Measurements from ENCODE around the gene TNIK. TPM values are rescaled to one million over a fixed set of nuclear protein-coding genes. Genes with fewer than 3 reads are reported as not detected.

The TNIK gene
- total and polyA plus RNA-seq, 2 experiments from 2014 or later: 14.6 to 34.3 TPM

DNA sequence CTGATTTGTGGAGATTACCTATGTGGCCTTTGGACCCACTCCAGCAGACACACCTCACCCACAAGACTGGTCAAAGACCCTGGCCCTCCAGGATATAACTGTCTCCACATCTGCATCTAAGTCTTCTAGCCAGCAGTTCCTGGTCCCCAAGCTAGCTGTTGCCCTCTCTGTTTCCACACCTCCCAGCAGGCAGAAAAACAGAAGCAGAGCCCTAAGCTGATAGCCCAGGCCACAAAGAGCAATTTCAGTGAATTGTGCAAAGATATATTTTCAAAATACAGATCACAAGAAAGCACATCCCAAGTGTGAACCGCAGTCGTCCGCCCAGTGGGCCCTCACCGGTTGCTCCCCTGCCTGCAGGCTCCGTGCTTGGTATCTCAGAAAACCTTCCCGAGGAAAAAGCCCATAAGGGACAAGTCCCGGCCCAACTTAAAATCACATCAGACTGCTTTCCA lies 2.6 kb downstream of the TNIK start:
- TF ChIP-seq, protein P1, sequence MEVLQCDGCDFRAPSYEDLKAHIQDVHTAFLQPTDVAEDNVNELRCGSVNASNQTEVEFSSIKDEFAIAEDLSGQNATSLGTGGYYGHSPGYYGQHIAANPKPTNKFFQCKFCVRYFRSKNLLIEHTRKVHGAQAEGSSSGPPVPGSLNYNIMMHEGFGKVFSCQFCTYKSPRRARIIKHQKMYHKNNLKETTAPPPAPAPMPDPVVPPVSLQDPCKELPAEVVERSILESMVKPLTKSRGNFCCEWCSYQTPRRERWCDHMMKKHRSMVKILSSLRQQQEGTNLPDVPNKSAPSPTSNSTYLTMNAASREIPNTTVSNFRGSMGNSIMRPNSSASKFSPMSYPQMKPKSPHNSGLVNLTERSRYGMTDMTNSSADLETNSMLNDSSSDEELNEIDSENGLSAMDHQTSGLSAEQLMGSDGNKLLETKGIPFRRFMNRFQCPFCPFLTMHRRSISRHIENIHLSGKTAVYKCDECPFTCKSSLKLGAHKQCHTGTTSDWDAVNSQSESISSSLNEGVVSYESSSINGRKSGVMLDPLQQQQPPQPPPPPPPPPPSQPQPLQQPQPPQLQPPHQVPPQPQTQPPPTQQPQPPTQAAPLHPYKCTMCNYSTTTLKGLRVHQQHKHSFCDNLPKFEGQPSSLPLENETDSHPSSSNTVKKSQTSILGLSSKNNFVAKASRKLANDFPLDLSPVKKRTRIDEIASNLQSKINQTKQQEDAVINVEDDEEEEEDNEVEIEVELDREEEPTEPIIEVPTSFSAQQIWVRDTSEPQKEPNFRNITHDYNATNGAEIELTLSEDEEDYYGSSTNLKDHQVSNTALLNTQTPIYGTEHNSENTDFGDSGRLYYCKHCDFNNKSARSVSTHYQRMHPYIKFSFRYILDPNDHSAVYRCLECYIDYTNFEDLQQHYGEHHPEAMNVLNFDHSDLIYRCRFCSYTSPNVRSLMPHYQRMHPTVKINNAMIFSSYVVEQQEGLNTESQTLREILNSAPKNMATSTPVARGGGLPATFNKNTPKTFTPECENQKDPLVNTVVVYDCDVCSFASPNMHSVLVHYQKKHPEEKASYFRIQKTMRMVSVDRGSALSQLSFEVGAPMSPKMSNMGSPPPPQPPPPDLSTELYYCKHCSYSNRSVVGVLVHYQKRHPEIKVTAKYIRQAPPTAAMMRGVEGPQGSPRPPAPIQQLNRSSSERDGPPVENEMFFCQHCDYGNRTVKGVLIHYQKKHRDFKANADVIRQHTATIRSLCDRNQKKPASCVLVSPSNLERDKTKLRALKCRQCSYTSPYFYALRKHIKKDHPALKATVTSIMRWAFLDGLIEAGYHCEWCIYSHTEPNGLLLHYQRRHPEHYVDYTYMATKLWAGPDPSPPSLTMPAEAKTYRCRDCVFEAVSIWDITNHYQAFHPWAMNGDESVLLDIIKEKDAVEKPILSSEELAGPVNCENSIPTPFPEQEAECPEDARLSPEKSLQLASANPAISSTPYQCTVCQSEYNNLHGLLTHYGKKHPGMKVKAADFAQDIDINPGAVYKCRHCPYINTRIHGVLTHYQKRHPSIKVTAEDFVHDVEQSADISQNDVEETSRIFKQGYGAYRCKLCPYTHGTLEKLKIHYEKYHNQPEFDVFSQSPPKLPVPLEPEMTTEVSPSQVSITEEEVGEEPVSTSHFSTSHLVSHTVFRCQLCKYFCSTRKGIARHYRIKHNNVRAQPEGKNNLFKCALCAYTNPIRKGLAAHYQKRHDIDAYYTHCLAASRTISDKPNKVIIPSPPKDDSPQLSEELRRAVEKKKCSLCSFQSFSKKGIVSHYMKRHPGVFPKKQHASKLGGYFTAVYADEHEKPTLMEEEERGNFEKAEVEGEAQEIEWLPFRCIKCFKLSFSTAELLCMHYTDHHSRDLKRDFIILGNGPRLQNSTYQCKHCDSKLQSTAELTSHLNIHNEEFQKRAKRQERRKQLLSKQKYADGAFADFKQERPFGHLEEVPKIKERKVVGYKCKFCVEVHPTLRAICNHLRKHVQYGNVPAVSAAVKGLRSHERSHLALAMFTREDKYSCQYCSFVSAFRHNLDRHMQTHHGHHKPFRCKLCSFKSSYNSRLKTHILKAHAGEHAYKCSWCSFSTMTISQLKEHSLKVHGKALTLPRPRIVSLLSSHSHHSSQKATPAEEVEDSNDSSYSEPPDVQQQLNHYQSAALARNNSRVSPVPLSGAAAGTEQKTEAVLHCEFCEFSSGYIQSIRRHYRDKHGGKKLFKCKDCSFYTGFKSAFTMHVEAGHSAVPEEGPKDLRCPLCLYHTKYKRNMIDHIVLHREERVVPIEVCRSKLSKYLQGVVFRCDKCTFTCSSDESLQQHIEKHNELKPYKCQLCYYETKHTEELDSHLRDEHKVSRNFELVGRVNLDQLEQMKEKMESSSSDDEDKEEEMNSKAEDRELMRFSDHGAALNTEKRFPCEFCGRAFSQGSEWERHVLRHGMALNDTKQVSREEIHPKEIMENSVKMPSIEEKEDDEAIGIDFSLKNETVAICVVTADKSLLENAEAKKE (CRISPR knock-in tag; IDR thresholded peaks at IDR 0.05): no peak
- no peak for TF ChIP-seq POLR2AphosphoS5 (IDR thresholded peaks at IDR 0.05; ENCODE audit: low read depth)
- TF ChIP-seq, protein P2, sequence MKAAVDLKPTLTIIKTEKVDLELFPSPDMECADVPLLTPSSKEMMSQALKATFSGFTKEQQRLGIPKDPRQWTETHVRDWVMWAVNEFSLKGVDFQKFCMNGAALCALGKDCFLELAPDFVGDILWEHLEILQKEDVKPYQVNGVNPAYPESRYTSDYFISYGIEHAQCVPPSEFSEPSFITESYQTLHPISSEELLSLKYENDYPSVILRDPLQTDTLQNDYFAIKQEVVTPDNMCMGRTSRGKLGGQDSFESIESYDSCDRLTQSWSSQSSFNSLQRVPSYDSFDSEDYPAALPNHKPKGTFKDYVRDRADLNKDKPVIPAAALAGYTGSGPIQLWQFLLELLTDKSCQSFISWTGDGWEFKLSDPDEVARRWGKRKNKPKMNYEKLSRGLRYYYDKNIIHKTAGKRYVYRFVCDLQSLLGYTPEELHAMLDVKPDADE (IDR thresholded peaks at IDR 0.05): no peak
- no peak for TF ChIP-seq STAT1 (IDR thresholded peaks at IDR 0.05; ENCODE audit: unreplicated experiment)
- no peak for TF ChIP-seq ZNF331 (CRISPR knock-in tag; IDR thresholded peaks at IDR 0.05; ENCODE audit: low read depth)
- no peak for TF ChIP-seq EZH2phosphoT487 (IDR thresholded peaks at IDR 0.05; ENCODE audit: unreplicated experiment)
- TF ChIP-seq CREB1 (CRISPR knock-in tag; IDR thresholded peaks at IDR 0.05; ENCODE audit: low read depth): no peak
- no peak for TF ChIP-seq JUNB (IDR thresholded peaks at IDR 0.05; ENCODE audit: unreplicated experiment)
- TF ChIP-seq EZH2 (IDR thresholded peaks at IDR 0.05; ENCODE audit: low read depth, unreplicated experiment): no peak
- TF ChIP-seq, protein P3, sequence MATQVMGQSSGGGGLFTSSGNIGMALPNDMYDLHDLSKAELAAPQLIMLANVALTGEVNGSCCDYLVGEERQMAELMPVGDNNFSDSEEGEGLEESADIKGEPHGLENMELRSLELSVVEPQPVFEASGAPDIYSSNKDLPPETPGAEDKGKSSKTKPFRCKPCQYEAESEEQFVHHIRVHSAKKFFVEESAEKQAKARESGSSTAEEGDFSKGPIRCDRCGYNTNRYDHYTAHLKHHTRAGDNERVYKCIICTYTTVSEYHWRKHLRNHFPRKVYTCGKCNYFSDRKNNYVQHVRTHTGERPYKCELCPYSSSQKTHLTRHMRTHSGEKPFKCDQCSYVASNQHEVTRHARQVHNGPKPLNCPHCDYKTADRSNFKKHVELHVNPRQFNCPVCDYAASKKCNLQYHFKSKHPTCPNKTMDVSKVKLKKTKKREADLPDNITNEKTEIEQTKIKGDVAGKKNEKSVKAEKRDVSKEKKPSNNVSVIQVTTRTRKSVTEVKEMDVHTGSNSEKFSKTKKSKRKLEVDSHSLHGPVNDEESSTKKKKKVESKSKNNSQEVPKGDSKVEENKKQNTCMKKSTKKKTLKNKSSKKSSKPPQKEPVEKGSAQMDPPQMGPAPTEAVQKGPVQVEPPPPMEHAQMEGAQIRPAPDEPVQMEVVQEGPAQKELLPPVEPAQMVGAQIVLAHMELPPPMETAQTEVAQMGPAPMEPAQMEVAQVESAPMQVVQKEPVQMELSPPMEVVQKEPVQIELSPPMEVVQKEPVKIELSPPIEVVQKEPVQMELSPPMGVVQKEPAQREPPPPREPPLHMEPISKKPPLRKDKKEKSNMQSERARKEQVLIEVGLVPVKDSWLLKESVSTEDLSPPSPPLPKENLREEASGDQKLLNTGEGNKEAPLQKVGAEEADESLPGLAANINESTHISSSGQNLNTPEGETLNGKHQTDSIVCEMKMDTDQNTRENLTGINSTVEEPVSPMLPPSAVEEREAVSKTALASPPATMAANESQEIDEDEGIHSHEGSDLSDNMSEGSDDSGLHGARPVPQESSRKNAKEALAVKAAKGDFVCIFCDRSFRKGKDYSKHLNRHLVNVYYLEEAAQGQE (IDR thresholded peaks at IDR 0.05; ENCODE audit: unreplicated experiment): no peak
- TF ChIP-seq NANOG (IDR thresholded peaks at IDR 0.05; ENCODE audit: borderline replicate concordance): no peak
- TF ChIP-seq ZNF114 (CRISPR knock-in tag; IDR thresholded peaks at IDR 0.05): no peak
- TF ChIP-seq, protein P4, sequence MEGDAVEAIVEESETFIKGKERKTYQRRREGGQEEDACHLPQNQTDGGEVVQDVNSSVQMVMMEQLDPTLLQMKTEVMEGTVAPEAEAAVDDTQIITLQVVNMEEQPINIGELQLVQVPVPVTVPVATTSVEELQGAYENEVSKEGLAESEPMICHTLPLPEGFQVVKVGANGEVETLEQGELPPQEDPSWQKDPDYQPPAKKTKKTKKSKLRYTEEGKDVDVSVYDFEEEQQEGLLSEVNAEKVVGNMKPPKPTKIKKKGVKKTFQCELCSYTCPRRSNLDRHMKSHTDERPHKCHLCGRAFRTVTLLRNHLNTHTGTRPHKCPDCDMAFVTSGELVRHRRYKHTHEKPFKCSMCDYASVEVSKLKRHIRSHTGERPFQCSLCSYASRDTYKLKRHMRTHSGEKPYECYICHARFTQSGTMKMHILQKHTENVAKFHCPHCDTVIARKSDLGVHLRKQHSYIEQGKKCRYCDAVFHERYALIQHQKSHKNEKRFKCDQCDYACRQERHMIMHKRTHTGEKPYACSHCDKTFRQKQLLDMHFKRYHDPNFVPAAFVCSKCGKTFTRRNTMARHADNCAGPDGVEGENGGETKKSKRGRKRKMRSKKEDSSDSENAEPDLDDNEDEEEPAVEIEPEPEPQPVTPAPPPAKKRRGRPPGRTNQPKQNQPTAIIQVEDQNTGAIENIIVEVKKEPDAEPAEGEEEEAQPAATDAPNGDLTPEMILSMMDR (conservative IDR thresholded peaks at IDR 0.05; ENCODE audit: low read depth in 2 of 2): no peak
- ATAC-seq: no peak
- Histone ChIP-seq H3F3A (replicated peaks; ENCODE audit: low read depth) (no peaks in the 10 kb centered on the region), H3K27me3 (ENCODE audit: insufficient read depth) (peaks cover 10% of the 10 kb centered on the region), H3K4me3 (peak overlapping the region; percentile 82), H3K4me2 (peak overlapping the region; percentile 98), H2AFZ (no peak overlapping the region), H3K36me3 (ENCODE audit: insufficient read depth) (no peaks in the 10 kb centered on the region), H3K79me2 (replicated peaks; ENCODE audit: insufficient read depth) (peaks cover 66% of the 10 kb centered on the region), H3K4me1 (ENCODE audit: insufficient read depth) (peaks cover 58% of the 10 kb centered on the region), H3K27ac (ENCODE audit: low read depth) (peak overlapping the region; percentile 88), H3K9me2 (ENCODE audit: insufficient read depth) (no peaks in the 10 kb centered on the region), H4K20me1 (replicated peaks; ENCODE audit: insufficient read depth) (no peaks in the 10 kb centered on the region)
- Mint-ChIP-seq H3K9me3 (no peaks in the 10 kb centered on the region; the same call in 2 of the 3 replicates), H3K27ac (peak overlapping the region; percentile 76), H3K4me3 (peak overlapping the region; percentile 95), H3K4me1 (peaks cover 50% of the 10 kb centered on the region), H3K27me3 (ENCODE audit: insufficient read depth, low read depth, poor library complexity) (peaks cover 21% of the 10 kb centered on the region), H3K36me3 (ENCODE audit: low read depth) (no peaks in the 10 kb centered on the region)
- no peak for DNase-seq (ENCODE audit: low spot score)
